Peyer's patch (tissue), 4 donors: ENCODE data around the gene LTBP1.

ENCODE experiments used
- CTCF ChIP-seq, 6 experiments: fragments of 450-650 bp in 4 of 6; fragments of 200-600 bp in 2 of 6; sonication (generic) in 1 of 6; IDR thresholded peaks; one replicate each; pipeline ENCODE4 v1.5.1; 2017 to 2019; ENCODE audit warnings: antibody characterized with exemption in 6 of 6, mild to moderate bottlenecking in 3 of 6, moderate library complexity in 1 of 6
- POLR2A ChIP-seq, 2 donors: fragments of 450-650 bp; IDR thresholded peaks; one replicate each; pipeline ENCODE4 v1.5.1; 2017; ENCODE audit warnings: antibody characterized with exemption in 2 of 2, mild to moderate bottlenecking in 2 of 2, moderate library complexity in 2 of 2

GRCh38 chr2:33354981-33355380 is 408.2 kb downstream of the LTBP1 start:
- no peak for TF ChIP-seq CTCF (IDR thresholded peaks at IDR 0.05)
- no peak for TF ChIP-seq POLR2A (IDR thresholded peaks at IDR 0.05)
